ENCODE results near the gene SIPA1. TPM values are rescaled to one million over a fixed set of nuclear protein-coding genes. Genes with fewer than 3 reads are reported as not detected.

The SIPA1 gene
- total and polyA plus RNA-seq, 9 of the 15 experiments (the other 6 are each of a cell fraction or from before 2014, with no cell fraction given) = 0.25 to 85.8 (median 16.8) TPM

DNA sequence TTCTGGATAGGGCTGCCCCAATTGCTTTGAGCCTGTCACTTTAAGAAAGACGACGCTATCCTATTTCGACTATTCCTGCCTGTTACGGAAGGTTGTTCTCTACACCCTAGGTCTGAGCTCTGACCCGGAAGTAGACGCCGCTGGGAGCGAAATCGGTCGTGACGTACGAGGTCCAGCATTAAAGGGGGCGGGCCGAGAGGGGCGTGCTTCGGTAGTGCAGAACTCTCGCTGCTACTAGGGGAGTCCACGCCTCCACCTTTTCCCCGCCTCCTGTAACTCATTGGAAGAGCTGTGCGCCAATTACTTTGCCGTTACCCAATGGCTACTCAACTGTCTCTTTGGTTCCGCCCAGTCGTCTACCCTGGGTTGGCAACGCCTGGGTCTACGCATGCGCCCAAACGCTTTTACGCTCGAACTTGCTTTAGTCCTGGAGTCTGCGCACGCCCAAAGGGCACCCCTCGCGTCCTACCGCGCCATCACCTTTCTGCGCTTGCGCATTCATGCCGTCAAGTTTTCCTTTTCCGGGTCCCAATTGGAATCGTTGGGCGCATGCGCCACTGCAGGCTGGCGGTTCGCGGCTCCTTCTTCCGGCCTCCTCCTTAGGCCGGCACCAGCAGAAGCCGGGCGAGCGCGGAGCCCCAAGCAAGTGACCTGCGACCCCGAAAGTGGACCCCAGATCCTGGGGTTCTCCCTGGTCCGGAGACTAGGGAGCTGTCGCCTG lies 22.5 kb upstream of the SIPA1 start, which contains the start of gene PCNX3 (continued):
- TF ChIP-seq, protein P1, sequence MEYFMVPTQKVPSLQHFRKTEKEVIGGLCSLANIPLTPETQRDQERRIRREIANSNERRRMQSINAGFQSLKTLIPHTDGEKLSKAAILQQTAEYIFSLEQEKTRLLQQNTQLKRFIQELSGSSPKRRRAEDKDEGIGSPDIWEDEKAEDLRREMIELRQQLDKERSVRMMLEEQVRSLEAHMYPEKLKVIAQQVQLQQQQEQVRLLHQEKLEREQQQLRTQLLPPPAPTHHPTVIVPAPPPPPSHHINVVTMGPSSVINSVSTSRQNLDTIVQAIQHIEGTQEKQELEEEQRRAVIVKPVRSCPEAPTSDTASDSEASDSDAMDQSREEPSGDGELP (CRISPR knock-in tag; IDR thresholded peaks at IDR 0.05; ENCODE audit: borderline replicate concordance) = peak; percentile 77
- TF ChIP-seq GATAD2B (IDR thresholded peaks at IDR 0.05; ENCODE audit: borderline replicate concordance) (no peak), POLR2AphosphoS5 (IDR thresholded peaks at IDR 0.05; ENCODE audit: control insufficient read depth, insufficient read depth, low read depth, low read length) (0 out of 2 replicates have a peak, but pooled peaks have one; percentile 34), NR4A1 (CRISPR knock-in tag; IDR thresholded peaks at IDR 0.05) (0 out of 2 replicates have a peak, but pooled peaks have one; percentile 45), NR4A1 (tag; IDR thresholded peaks at IDR 0.05) (no peak), FOSL1 (tag; conservative IDR thresholded peaks at IDR 0.05) (no peak), MBD2 (IDR thresholded peaks at IDR 0.05; ENCODE audit: borderline replicate concordance, low read depth) (peak; percentile 98), ZNF263 (CRISPR knock-in tag; IDR thresholded peaks at IDR 0.05; ENCODE audit: borderline replicate concordance) (no peak), IRF2 (CRISPR knock-in tag; IDR thresholded peaks at IDR 0.05) (no peak), ZNF561 (CRISPR knock-in tag; conservative IDR thresholded peaks at IDR 0.05) (no peak), ZNF695 (CRISPR knock-in tag; IDR thresholded peaks at IDR 0.05) (no peak), PURB (CRISPR knock-in tag; IDR thresholded peaks at IDR 0.05; ENCODE audit: low read depth) (no peak), BRD4 (IDR thresholded peaks at IDR 0.05) (no peak)
- TF ChIP-seq, protein P2, sequence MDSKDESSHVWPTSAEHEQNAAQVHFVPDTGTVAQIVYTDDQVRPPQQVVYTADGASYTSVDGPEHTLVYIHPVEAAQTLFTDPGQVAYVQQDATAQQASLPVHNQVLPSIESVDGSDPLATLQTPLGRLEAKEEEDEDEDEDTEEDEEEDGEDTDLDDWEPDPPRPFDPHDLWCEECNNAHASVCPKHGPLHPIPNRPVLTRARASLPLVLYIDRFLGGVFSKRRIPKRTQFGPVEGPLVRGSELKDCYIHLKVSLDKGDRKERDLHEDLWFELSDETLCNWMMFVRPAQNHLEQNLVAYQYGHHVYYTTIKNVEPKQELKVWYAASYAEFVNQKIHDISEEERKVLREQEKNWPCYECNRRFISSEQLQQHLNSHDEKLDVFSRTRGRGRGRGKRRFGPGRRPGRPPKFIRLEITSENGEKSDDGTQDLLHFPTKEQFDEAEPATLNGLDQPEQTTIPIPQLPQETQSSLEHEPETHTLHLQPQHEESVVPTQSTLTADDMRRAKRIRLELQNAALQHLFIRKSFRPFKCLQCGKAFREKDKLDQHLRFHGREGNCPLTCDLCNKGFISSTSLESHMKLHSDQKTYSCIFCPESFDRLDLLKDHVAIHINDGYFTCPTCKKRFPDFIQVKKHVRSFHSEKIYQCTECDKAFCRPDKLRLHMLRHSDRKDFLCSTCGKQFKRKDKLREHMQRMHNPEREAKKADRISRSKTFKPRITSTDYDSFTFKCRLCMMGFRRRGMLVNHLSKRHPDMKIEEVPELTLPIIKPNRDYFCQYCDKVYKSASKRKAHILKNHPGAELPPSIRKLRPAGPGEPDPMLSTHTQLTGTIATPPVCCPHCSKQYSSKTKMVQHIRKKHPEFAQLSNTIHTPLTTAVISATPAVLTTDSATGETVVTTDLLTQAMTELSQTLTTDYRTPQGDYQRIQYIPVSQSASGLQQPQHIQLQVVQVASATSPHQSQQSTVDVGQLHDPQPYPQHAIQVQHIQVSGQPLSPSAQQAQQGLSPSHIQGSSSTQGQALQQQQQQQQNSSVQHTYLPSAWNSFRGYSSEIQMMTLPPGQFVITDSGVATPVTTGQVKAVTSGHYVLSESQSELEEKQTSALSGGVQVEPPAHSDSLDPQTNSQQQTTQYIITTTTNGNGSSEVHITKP (IDR thresholded peaks at IDR 0.05; ENCODE audit: partially characterized antibody) = peak; percentile 71
- TF ChIP-seq, protein P3, sequence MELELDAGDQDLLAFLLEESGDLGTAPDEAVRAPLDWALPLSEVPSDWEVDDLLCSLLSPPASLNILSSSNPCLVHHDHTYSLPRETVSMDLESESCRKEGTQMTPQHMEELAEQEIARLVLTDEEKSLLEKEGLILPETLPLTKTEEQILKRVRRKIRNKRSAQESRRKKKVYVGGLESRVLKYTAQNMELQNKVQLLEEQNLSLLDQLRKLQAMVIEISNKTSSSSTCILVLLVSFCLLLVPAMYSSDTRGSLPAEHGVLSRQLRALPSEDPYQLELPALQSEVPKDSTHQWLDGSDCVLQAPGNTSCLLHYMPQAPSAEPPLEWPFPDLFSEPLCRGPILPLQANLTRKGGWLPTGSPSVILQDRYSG (tag; conservative IDR thresholded peaks at IDR 0.05; ENCODE audit: low read depth) = no peak
- TF ChIP-seq, protein P4, sequence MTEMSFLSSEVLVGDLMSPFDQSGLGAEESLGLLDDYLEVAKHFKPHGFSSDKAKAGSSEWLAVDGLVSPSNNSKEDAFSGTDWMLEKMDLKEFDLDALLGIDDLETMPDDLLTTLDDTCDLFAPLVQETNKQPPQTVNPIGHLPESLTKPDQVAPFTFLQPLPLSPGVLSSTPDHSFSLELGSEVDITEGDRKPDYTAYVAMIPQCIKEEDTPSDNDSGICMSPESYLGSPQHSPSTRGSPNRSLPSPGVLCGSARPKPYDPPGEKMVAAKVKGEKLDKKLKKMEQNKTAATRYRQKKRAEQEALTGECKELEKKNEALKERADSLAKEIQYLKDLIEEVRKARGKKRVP (CRISPR knock-in tag; IDR thresholded peaks at IDR 0.05) = no peak
- TF ChIP-seq, protein P5, sequence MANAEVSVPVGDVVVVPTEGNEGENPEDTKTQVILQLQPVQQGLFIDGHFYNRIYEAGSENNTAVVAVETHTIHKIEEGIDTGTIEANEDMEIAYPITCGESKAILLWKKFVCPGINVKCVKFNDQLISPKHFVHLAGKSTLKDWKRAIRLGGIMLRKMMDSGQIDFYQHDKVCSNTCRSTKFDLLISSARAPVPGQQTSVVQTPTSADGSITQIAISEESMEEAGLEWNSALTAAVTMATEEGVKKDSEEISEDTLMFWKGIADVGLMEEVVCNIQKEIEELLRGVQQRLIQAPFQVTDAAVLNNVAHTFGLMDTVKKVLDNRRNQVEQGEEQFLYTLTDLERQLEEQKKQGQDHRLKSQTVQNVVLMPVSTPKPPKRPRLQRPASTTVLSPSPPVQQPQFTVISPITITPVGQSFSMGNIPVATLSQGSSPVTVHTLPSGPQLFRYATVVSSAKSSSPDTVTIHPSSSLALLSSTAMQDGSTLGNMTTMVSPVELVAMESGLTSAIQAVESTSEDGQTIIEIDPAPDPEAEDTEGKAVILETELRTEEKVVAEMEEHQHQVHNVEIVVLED (CRISPR knock-in tag; IDR thresholded peaks at IDR 0.05) = peak; percentile 45; the same call in 1 of the 2 replicates
- TF ChIP-seq, protein P6, sequence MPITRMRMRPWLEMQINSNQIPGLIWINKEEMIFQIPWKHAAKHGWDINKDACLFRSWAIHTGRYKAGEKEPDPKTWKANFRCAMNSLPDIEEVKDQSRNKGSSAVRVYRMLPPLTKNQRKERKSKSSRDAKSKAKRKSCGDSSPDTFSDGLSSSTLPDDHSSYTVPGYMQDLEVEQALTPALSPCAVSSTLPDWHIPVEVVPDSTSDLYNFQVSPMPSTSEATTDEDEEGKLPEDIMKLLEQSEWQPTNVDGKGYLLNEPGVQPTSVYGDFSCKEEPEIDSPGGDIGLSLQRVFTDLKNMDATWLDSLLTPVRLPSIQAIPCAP (CRISPR knock-in tag; IDR thresholded peaks at IDR 0.05; ENCODE audit: borderline replicate concordance) = no peak
